ENCODE data around the gene PNMT.
A peak's percentile ranks its signal among the peaks of the same experiment; 100 is the strongest.

PNMT gene, protein sequence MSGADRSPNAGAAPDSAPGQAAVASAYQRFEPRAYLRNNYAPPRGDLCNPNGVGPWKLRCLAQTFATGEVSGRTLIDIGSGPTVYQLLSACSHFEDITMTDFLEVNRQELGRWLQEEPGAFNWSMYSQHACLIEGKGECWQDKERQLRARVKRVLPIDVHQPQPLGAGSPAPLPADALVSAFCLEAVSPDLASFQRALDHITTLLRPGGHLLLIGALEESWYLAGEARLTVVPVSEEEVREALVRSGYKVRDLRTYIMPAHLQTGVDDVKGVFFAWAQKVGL

DNA sequence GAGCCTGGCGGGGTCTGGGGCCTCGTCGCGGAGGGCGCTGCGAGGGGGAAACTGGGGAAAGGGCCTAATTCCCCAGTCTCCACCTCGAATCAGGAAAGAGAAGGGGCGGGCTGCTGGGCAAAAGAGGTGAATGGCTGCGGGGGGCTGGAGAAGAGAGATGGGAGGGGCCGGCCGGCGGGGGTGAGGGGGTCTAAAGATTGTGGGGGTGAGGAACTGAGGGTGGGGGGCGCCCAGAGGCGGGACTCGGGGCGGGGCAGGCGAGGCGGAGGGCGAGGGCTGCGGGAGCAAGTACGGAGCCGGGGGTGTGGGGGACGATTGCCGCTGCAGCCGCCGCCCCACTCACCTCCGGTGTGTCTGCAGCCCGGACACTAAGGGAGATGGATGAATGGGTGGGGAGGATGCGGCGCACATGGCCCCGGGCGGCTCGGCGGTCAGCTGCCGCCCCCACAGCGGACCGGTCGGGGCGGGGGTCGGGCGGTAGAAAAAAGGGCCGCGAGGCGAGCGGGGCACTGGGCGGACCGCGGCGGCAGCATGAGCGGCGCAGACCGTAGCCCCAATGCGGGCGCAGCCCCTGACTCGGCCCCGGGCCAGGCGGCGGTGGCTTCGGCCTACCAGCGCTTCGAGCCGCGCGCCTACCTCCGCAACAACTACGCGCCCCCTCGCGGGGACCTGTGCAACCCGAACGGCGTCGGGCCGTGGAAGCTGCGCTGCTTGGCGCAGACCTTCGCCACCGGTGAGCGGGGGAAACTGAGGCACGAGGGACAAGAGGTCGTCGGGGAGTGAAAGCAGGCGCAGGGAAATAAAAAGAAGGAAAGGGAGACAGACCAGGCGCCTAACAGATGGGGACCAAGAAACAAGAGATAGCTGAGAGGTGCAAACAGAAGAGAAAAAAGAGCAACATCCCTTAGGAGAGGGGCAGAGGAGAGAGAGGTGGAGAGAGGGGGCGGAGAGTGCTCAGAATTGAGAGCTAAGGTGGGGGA, at the start of gene PNMT:
TSS of gene PNMT (plus strand) at position 509 of the 980 bp plus-strand sequence. CDS start at position 532, 23 bp downstream.
- Histone ChIP-seq H3K4me1 (ENCODE audit: control insufficient read depth in 1 of 2, insufficient read depth in 2 of 2, low read length in 2 of 2) (peaks cover 37 to 41% of the 10 kb centered on the region in 2 donors), H3K4me3 (ENCODE audit: low read depth in 1 of 2, low read length in 2 of 2) (peak within 1 kb of the TSS in 1 of 2 donors; percentile 43), H3K9ac (ENCODE audit: low read depth in 1 of 2, low read length in 2 of 2) (peak within 1 kb of the TSS; percentile 6 to 11), H3K27me3 (ENCODE audit: control insufficient read depth in 1 of 2, insufficient read depth in 2 of 2, low read length in 2 of 2) (peaks cover 21 to 33% of the 10 kb centered on the region in 2 donors), H3K9me3 (ENCODE audit: control insufficient read depth in 1 of 2, low read length in 2 of 2) (no peaks in the 10 kb centered on the region), H3K27ac (ENCODE audit: low read depth, low read length) (no peak within 1 kb of the TSS), H3K36me3 (ENCODE audit: control insufficient read depth in 1 of 2, insufficient read depth in 2 of 2, low read length in 2 of 2) (no peaks in the 10 kb centered on the region)

DNA sequence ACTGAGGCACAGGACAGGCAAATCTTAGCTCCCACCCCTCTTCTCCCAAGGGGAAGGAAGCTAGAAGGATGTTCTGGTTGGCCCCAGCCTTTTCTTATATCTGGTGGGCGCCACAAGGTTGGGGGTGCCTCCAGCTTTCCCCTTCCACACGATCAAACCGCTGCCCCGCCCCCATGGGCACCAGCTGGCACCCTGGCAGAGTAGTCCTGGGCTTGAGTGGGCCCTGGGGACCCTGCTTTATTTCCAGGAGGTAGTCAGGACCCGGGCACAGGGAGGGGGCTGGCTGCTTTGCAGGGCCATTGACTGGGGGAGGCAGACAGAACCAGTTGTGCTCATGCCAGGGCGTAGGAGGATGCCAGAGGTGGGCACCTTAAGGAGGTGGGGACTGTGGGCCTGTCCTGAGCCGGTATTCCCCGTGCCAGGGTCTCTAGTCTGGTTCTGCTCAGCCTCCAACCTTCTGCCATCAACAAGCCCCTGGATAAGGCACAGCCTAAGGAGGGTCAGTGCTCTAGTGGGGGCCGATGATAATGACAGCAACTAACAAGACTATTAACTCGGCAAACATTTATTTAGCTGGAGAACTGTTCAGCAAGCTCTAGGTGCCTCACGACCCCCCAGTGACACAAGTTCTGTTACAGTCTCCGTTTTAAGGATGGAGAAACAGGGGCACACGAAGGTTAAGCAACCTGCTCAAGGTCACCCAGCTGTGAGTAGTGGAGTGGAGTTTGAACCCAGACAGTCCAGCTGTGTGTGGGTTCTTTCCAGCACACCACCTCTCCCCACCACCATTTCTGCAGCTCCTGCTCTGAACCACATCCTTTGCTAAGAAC, 49.1 kb upstream of the PNMT start:
- H3K27ac ChIP-seq (ENCODE audit: low read depth, low read length) = no peak overlapping the region

DNA sequence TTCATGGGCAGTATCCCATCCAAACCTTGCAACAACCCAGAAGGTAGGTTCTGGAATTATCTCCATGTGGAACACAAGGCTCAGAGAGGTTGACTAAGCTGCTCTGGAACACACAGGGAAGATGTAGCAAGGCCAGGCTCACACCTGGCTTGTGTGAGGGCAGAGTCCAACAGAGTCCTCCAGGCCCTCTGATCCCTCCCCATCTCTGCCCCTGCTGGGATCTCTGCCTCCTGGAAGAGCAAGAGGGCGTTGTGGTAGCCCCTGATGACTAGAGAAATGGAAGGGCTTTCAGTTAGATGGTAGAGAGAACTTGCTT, 48.5 kb upstream of the PNMT start:
- peaks cover 6 to 11% of the 10 kb centered on the region in 2 donors for H3K27me3 ChIP-seq (ENCODE audit: control insufficient read depth in 1 of 2, insufficient read depth in 2 of 2, low read length in 2 of 2)
- no peak overlapping the region for H3K9ac ChIP-seq (ENCODE audit: low read depth in 1 of 2, low read length in 2 of 2)

More for the DNA sequence above, 49.1 kb upstream of the PNMT start:
- peaks cover 9 to 11% of the 10 kb centered on the region in 2 donors for H3K27me3 ChIP-seq (ENCODE audit: control insufficient read depth in 1 of 2, insufficient read depth in 2 of 2, low read length in 2 of 2)
- H3K9me3 ChIP-seq (ENCODE audit: control insufficient read depth in 1 of 2, low read length in 2 of 2) = no peaks in the 10 kb centered on the region
- no peak overlapping the region for H3K4me3 ChIP-seq (ENCODE audit: low read depth in 1 of 2, low read length in 2 of 2)
- peaks cover 23 to 35% of the 10 kb centered on the region in 2 donors for H3K4me1 ChIP-seq (ENCODE audit: control insufficient read depth in 1 of 2, insufficient read depth in 2 of 2, low read length in 2 of 2)
- H3K36me3 ChIP-seq (ENCODE audit: control insufficient read depth in 1 of 2, insufficient read depth in 2 of 2, low read length in 2 of 2) = no peaks in the 10 kb centered on the region
- H3K9ac ChIP-seq (ENCODE audit: low read depth in 1 of 2, low read length in 2 of 2) = peak overlapping the region in 1 of 2 donors; percentile 32

DNA sequence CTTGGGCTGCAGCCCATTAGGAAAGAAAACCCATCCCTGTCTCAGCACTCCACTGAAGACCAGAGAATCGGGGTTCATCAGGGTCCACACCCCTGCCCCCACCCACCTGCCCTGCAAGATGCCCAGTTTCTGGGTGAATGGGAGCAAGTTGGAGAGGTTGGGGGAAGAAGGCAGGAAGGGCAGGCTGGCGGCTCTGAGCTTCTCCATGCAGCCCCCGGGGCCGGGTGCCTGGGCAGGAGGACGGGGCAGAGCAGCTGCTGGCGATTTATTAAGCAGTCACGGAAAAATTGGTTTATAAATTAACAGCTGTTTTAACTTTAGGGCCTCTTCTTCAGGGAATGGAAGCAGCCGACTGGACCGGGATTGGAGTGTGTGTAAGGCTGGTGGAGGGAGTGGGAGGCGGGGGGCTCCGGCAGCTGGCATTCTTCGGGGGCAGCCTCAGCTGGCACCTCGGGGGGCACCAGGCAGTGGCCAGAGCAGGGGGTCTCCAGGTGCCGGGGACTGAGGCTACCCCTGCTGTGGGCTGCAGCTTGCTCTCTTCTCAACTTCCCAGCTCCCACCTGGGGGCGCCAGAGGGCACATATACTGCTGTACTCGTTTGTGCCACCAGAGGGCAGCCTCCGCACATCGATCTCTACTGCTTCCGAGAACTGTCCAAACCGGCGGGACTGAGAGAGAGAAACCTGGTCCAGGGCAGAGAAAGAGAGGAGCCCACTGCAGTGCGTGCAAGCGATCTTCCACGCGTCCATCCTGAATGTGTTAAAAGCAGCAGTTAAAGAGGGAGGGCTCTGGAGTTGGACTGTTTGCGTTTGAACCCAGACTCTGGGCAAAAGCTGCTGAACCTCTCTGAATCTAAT, 46.5 kb upstream of the PNMT start:
- Histone ChIP-seq H3K27ac (ENCODE audit: low read depth, low read length) (no peak overlapping the region), H3K9me3 (ENCODE audit: control insufficient read depth in 1 of 2, low read length in 2 of 2) (no peaks in the 10 kb centered on the region), H3K36me3 (ENCODE audit: control insufficient read depth in 1 of 2, insufficient read depth in 2 of 2, low read length in 2 of 2) (no peaks in the 10 kb centered on the region), H3K27me3 (ENCODE audit: control insufficient read depth in 1 of 2, insufficient read depth in 2 of 2, low read length in 2 of 2) (peaks cover 9 to 10% of the 10 kb centered on the region in 2 donors), H3K9ac (ENCODE audit: low read depth in 1 of 2, low read length in 2 of 2) (peak overlapping the region in 1 of 2 donors; percentile 49), H3K4me3 (ENCODE audit: low read depth in 1 of 2, low read length in 2 of 2) (peak overlapping the region in 1 of 2 donors; percentile 26), H3K4me1 (ENCODE audit: control insufficient read depth in 1 of 2, insufficient read depth in 2 of 2, low read length in 2 of 2) (peaks cover 44 to 51% of the 10 kb centered on the region in 2 donors)

More for the DNA sequence above, 48.5 kb upstream of the PNMT start:
- Histone ChIP-seq H3K4me3 (ENCODE audit: low read depth in 1 of 2, low read length in 2 of 2) (no peak overlapping the region), H3K9me3 (ENCODE audit: control insufficient read depth in 1 of 2, low read length in 2 of 2) (no peaks in the 10 kb centered on the region), H3K36me3 (ENCODE audit: control insufficient read depth in 1 of 2, insufficient read depth in 2 of 2, low read length in 2 of 2) (no peaks in the 10 kb centered on the region), H3K27ac (ENCODE audit: low read depth, low read length) (no peak overlapping the region), H3K4me1 (ENCODE audit: control insufficient read depth in 1 of 2, insufficient read depth in 2 of 2, low read length in 2 of 2) (peaks cover 27 to 37% of the 10 kb centered on the region in 2 donors)

DNA sequence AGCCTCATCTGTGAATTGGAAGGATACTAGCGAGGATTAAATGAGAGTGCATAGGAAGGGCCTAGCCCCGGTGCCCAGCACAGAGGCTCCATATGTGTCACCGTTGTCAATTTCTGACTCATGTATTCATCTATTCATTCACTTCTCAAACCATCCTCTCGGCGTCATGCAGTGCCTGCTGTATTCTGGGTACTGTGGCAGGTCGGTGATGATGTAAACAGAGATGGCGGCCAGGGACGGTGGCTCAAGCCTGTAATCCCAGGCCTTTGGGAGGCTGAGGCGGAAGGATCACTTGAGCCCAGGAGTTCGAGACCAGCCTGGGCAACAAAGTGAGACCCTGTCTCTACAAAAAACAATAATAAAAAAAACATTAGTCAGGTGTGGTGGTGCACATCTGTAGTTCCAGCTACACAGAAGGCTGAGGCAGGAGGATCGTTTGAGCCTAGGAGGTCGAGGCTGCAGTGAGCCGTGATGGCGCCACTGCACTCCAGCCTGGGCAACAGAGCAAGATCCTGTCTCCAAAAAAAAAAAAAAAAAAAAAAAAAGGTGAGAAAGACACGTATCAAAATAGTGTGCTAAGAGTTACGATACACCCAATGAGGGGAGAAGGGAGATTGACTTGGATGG, 45.8 kb upstream of the PNMT start:
- Histone ChIP-seq H3K27me3 (ENCODE audit: control insufficient read depth in 1 of 2, insufficient read depth in 2 of 2, low read length in 2 of 2) (peaks cover 2 to 4% of the 10 kb centered on the region in 2 donors), H3K9me3 (ENCODE audit: control insufficient read depth in 1 of 2, low read length in 2 of 2) (no peaks in the 10 kb centered on the region), H3K4me3 (ENCODE audit: low read depth in 1 of 2, low read length in 2 of 2) (peak overlapping the region in 1 of 2 donors; percentile 26), H3K27ac (ENCODE audit: low read depth, low read length) (no peak overlapping the region), H3K4me1 (ENCODE audit: control insufficient read depth in 1 of 2, insufficient read depth in 2 of 2, low read length in 2 of 2) (peaks cover 38 to 45% of the 10 kb centered on the region in 2 donors), H3K9ac (ENCODE audit: low read depth in 1 of 2, low read length in 2 of 2) (peak overlapping the region in 1 of 2 donors; percentile 49), H3K36me3 (ENCODE audit: control insufficient read depth in 1 of 2, insufficient read depth in 2 of 2, low read length in 2 of 2) (no peaks in the 10 kb centered on the region)

DNA sequence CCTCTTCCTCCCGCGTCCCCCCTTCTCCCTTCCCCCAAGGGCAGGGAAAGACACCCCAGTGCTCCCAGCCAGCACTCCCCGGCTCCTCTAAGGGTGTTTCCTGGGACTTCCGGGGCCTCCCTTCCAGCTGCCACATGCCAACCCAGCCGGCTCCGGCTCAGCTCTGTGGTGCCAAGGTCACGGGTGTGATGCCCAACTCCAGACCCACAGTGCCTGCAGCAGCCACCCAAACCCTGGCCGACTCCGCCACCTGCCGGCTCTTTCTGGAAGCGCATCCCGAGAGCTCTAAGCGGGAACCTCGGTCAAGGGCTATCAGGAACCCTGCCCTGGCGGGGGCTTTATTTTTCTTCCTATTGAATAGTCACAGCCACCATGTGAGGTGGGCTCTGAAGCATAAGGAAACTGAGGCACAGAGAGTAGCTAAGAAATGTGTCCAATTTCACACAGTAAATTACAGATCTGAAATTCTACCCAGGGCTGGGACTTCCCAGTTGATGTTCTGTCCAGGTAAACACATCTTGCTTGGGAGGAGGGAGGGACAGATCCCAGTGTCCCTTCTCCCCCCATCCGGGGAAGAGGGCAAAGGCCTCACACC, 44.8 kb upstream of the PNMT start:
- H3K9me3 ChIP-seq (ENCODE audit: control insufficient read depth in 1 of 2, low read length in 2 of 2) = no peaks in the 10 kb centered on the region
- H3K4me3 ChIP-seq (ENCODE audit: low read depth in 1 of 2, low read length in 2 of 2) = no peak overlapping the region
- H3K27ac ChIP-seq (ENCODE audit: low read depth, low read length) = no peak overlapping the region
- peaks cover 2 to 4% of the 10 kb centered on the region in 2 donors for H3K27me3 ChIP-seq (ENCODE audit: control insufficient read depth in 1 of 2, insufficient read depth in 2 of 2, low read length in 2 of 2)
- no peaks in the 10 kb centered on the region for H3K36me3 ChIP-seq (ENCODE audit: control insufficient read depth in 1 of 2, insufficient read depth in 2 of 2, low read length in 2 of 2)
- peaks cover 38 to 48% of the 10 kb centered on the region in 2 donors for H3K4me1 ChIP-seq (ENCODE audit: control insufficient read depth in 1 of 2, insufficient read depth in 2 of 2, low read length in 2 of 2)
- H3K9ac ChIP-seq (ENCODE audit: low read depth in 1 of 2, low read length in 2 of 2) = no peak overlapping the region

DNA sequence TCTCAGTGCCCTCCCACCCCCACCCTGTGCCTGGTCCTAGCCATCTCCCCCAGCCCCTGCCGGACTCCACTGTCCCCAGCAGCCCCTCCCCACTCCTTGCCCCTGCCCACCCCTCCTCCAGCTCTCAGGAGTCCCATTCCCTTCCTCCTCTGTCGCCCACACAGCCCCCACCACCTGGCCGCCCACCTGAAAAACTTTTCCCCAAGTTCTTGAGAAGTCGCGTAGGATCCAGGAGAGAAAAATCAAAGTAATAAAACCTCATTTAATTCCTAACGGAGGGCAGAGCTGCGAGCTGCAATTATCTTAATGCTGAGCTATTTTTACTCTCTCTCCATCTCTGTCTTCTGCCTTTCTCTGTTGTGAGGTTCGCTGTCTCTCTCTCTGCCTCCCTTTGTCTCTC, 43.9 kb upstream of the PNMT start:
- Histone ChIP-seq H3K27ac (ENCODE audit: low read depth, low read length) (no peak overlapping the region), H3K4me1 (ENCODE audit: control insufficient read depth in 1 of 2, insufficient read depth in 2 of 2, low read length in 2 of 2) (peaks cover 41 to 43% of the 10 kb centered on the region in 2 donors), H3K27me3 (ENCODE audit: control insufficient read depth in 1 of 2, insufficient read depth in 2 of 2, low read length in 2 of 2) (peaks cover 2 to 4% of the 10 kb centered on the region in 2 donors), H3K4me3 (ENCODE audit: low read depth in 1 of 2, low read length in 2 of 2) (no peak overlapping the region), H3K36me3 (ENCODE audit: control insufficient read depth in 1 of 2, insufficient read depth in 2 of 2, low read length in 2 of 2) (no peaks in the 10 kb centered on the region), H3K9me3 (ENCODE audit: control insufficient read depth in 1 of 2, low read length in 2 of 2) (no peaks in the 10 kb centered on the region), H3K9ac (ENCODE audit: low read depth in 1 of 2, low read length in 2 of 2) (no peak overlapping the region)

DNA sequence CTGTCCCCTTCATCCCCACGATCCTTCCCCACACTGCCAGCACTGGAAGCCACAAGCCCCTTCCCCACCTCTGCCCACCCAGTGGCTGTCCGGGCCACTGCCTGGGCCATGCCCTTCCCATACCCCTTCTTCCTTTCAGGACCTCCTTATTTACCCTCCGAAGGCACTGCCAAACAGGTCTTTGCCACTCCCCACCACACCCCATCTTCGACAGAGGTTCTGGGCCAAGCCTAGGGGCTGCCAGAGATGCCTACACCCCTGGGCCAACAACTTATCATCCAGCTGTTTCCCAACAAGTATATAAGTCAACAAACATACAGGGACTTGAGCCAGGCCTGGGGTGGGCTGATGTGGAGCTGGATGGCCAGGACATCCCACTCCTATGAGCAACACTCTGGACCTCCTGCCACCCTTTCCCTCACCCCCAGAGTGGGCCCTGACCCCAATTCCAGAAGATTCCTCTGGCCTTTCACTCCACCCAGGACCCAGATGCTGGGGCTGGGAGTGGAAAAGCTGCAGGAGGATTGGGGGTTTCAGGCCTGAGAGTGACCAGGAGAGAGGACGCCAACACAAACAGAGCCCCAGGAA, 43.0 kb upstream of the PNMT start:
- peak overlapping the region in 1 of 2 donors; percentile 5 for H3K4me3 ChIP-seq (ENCODE audit: low read depth in 1 of 2, low read length in 2 of 2)
- H3K36me3 ChIP-seq (ENCODE audit: control insufficient read depth in 1 of 2, insufficient read depth in 2 of 2, low read length in 2 of 2) = no peaks in the 10 kb centered on the region
- H3K9ac ChIP-seq (ENCODE audit: low read depth in 1 of 2, low read length in 2 of 2) = peak overlapping the region in 1 of 2 donors; percentile 7
- peaks cover 2 to 4% of the 10 kb centered on the region in 2 donors for H3K27me3 ChIP-seq (ENCODE audit: control insufficient read depth in 1 of 2, insufficient read depth in 2 of 2, low read length in 2 of 2)
- no peak overlapping the region for H3K27ac ChIP-seq (ENCODE audit: low read depth, low read length)
- peaks cover 44 to 45% of the 10 kb centered on the region in 2 donors for H3K4me1 ChIP-seq (ENCODE audit: control insufficient read depth in 1 of 2, insufficient read depth in 2 of 2, low read length in 2 of 2)
- no peaks in the 10 kb centered on the region for H3K9me3 ChIP-seq (ENCODE audit: control insufficient read depth in 1 of 2, low read length in 2 of 2)
